Panc1 (cell line): Measurements from ENCODE around the gene PPP3CB. TPM values are rescaled to one million over a fixed set of nuclear protein-coding genes. Genes with fewer than 3 reads are reported as not detected.

Source experiments
- ATAC-seq: fragments of 200-7000 bp; cut with Tn5 transposase; 2 replicates; pipeline ENCODE4 v1.9.1; 2020; ENCODE audit warnings: mild to moderate bottlenecking, moderate library complexity
- BruUV-seq: library from RNA; stranded (reverse); fragments of 400-500 nt; replicated peaks from 2 replicates; lab custom pipeline; 2021; lab: Mats Ljungman, UMichigan
- CTCF ChIA-PET: fragments of 300-600 bp; sonication (Branson Sonifier 250); formaldehyde crosslinking; loops from one replicate; lab custom pipeline; 2022; ENCODE audit warnings: antibody characterized with exemption; lab: Charles Lee
- POLR2A ChIA-PET: fragments of 300-600 bp; sonication (Branson Sonifier 250); formaldehyde crosslinking; loops from one replicate; lab custom pipeline; 2022; ENCODE audit warnings: antibody characterized with exemption; lab: Charles Lee
- DNase-seq: peaks from one replicate; pipeline ENCODE4 v3.0.0-alpha.2; 2010; ENCODE audit warnings: low read depth, low spot score
- H3K27ac ChIP-seq: 2 replicates; pipeline ENCODE4 v1.5.1; 2011; ENCODE audit warnings: mild to moderate bottlenecking, low read length, inconsistent platforms
- H3K27me3 ChIP-seq: fragments of 200-500 bp; sonication (Bioruptor generic); 2 replicates; pipeline ENCODE4 v1.6.0; 2014; ENCODE audit warnings: low read length, inconsistent platforms; ENCODE audit not compliant: control insufficient read depth, insufficient read depth
- H3K36me3 ChIP-seq: fragments of 200-500 bp; sonication (Bioruptor generic); 2 replicates; pipeline ENCODE4 v1.5.1; 2014; ENCODE audit warnings: inconsistent platforms, mild to moderate bottlenecking, low read length, moderate library complexity; ENCODE audit not compliant: control insufficient read depth, insufficient read depth
- H3K4me1 ChIP-seq: 2 replicates; pipeline ENCODE4 v1.5.1; 2011; ENCODE audit warnings: inconsistent platforms, mild to moderate bottlenecking, low read length, moderate library complexity; ENCODE audit not compliant: control insufficient read depth, insufficient read depth
- H3K4me3 ChIP-seq, 2 experiments: 2 replicates each; pipeline ENCODE4 v1.5.1; 2011 to 2012; ENCODE audit warnings: low read depth in 2 of 2, low read length in 2 of 2, mild to moderate bottlenecking in 2 of 2, inconsistent platforms in 1 of 2, moderate library complexity in 1 of 2
- H3K9me3 ChIP-seq: fragments of 200-500 bp; sonication (Bioruptor generic); 2 replicates; pipeline ENCODE4 v1.5.1; 2014; ENCODE audit warnings: low read depth, mild to moderate bottlenecking, inconsistent platforms, low read length, moderate library complexity; ENCODE audit not compliant: control insufficient read depth, insufficient read depth
- POLR2AphosphoS5 ChIP-seq: IDR thresholded peaks from 2 replicates; pipeline ENCODE4 v1.6.1; 2012; ENCODE audit warnings: mild to moderate bottlenecking, low read depth, low read length, moderate library complexity
- SIN3A ChIP-seq: IDR thresholded peaks from 2 replicates; pipeline ENCODE4 v1.6.1; 2012; ENCODE audit warnings: low read depth, mild to moderate bottlenecking, low read length, moderate library complexity, borderline replicate concordance; ENCODE audit not compliant: insufficient read depth
- TCF7L2 ChIP-seq: IDR thresholded peaks from 2 replicates; pipeline ENCODE4 v1.6.1; 2011; ENCODE audit warnings: mild to moderate bottlenecking, low read depth, low read length, inconsistent platforms
- in situ Hi-C: cut with HindIII; loops from 2 replicates; pipeline ENCODE4 v1.10.0; 2016; ENCODE audit warnings: low sequenced_read_pairs, low pct_unique_long_range_greater_than_20kb
- intact Hi-C: fragments of 100-400 bp; cut with micrococcal nuclease; formaldehyde crosslinking; loops from one replicate; pipeline ENCODE4 v1.10.0; 2022; ENCODE audit not compliant: unreplicated experiment
- total RNA-seq: library from RNA; stranded (reverse); gene quantifications from one replicate; pipeline ENCODE4 v1.2.1, GENCODE V29; 2021; ENCODE audit not compliant: unreplicated experiment
- TF ChIP-seq, protein P1 (sequence below): fragments of 450-650 bp; IDR thresholded peaks from 2 replicates; pipeline ENCODE4 v1.5.1; 2017; ENCODE audit warnings: mild to moderate bottlenecking
- TF ChIP-seq, protein P2 (sequence below), 2 experiments: IDR thresholded peaks; 2 replicates each; pipeline ENCODE4 v1.6.1; 2011 to 2012; ENCODE audit warnings: low read depth in 2 of 2, control low read depth in 1 of 2, low read length in 1 of 2, mild to moderate bottlenecking in 1 of 2, moderate library complexity in 1 of 2; ENCODE audit not compliant: insufficient read depth in 1 of 2

Gene PPP3CB
- total RNA-seq, 1 experiment from 2014 or later = 34.8 TPM

DNA sequence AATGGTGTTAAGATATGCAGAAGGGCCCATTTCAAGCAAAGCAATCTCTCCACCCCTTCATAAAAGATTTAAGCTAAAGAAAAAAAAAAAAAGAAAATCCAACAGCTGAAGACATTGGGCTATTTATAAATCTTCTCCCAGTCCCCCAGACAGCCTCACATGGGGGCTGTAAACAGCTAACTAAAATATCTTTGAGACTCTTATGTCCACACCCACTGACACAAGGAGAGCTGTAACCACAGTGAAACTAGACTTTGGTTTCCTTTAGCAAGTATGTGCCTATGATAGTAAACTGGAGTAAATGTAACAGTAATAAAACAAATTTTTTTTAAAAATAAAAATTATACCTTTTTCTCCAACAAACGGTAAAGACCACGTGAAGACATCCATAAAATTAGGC, 28.6 kb downstream of the PPP3CB start:
- Histone ChIP-seq H3K36me3 (peaks cover 31% of the 10 kb centered on the region), H3K9me3 (no peaks in the 10 kb centered on the region), H3K4me3 (no peak overlapping the region), H3K27ac (no peak overlapping the region), H3K4me1 (no peaks in the 10 kb centered on the region), H3K27me3 (no peaks in the 10 kb centered on the region)
- ChIA-PET CTCF (no interaction called here), POLR2A (interaction anchor here (0.6 kb wide), 1 partner anchor 499 kb away, joined by 4 read pairs; no protein-coding TSS in a partner anchor)
- no TSS peak for BruUV-seq
- ATAC-seq (no peak), DNase-seq (no peak)
- in situ Hi-C loops (no loop called here), intact Hi-C loops (no loop called here)
- TF ChIP-seq TCF7L2 (no peak), POLR2AphosphoS5 (no peak), SIN3A (no peak)
- TF ChIP-seq, protein P1, sequence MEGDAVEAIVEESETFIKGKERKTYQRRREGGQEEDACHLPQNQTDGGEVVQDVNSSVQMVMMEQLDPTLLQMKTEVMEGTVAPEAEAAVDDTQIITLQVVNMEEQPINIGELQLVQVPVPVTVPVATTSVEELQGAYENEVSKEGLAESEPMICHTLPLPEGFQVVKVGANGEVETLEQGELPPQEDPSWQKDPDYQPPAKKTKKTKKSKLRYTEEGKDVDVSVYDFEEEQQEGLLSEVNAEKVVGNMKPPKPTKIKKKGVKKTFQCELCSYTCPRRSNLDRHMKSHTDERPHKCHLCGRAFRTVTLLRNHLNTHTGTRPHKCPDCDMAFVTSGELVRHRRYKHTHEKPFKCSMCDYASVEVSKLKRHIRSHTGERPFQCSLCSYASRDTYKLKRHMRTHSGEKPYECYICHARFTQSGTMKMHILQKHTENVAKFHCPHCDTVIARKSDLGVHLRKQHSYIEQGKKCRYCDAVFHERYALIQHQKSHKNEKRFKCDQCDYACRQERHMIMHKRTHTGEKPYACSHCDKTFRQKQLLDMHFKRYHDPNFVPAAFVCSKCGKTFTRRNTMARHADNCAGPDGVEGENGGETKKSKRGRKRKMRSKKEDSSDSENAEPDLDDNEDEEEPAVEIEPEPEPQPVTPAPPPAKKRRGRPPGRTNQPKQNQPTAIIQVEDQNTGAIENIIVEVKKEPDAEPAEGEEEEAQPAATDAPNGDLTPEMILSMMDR = no peak
- TF ChIP-seq, protein P2, sequence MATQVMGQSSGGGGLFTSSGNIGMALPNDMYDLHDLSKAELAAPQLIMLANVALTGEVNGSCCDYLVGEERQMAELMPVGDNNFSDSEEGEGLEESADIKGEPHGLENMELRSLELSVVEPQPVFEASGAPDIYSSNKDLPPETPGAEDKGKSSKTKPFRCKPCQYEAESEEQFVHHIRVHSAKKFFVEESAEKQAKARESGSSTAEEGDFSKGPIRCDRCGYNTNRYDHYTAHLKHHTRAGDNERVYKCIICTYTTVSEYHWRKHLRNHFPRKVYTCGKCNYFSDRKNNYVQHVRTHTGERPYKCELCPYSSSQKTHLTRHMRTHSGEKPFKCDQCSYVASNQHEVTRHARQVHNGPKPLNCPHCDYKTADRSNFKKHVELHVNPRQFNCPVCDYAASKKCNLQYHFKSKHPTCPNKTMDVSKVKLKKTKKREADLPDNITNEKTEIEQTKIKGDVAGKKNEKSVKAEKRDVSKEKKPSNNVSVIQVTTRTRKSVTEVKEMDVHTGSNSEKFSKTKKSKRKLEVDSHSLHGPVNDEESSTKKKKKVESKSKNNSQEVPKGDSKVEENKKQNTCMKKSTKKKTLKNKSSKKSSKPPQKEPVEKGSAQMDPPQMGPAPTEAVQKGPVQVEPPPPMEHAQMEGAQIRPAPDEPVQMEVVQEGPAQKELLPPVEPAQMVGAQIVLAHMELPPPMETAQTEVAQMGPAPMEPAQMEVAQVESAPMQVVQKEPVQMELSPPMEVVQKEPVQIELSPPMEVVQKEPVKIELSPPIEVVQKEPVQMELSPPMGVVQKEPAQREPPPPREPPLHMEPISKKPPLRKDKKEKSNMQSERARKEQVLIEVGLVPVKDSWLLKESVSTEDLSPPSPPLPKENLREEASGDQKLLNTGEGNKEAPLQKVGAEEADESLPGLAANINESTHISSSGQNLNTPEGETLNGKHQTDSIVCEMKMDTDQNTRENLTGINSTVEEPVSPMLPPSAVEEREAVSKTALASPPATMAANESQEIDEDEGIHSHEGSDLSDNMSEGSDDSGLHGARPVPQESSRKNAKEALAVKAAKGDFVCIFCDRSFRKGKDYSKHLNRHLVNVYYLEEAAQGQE (IDR thresholded peaks at IDR 0.05; ENCODE audit: insufficient read depth in 1 of 2, low read depth in 2 of 2, low read length in 1 of 2) = no peak

DNA sequence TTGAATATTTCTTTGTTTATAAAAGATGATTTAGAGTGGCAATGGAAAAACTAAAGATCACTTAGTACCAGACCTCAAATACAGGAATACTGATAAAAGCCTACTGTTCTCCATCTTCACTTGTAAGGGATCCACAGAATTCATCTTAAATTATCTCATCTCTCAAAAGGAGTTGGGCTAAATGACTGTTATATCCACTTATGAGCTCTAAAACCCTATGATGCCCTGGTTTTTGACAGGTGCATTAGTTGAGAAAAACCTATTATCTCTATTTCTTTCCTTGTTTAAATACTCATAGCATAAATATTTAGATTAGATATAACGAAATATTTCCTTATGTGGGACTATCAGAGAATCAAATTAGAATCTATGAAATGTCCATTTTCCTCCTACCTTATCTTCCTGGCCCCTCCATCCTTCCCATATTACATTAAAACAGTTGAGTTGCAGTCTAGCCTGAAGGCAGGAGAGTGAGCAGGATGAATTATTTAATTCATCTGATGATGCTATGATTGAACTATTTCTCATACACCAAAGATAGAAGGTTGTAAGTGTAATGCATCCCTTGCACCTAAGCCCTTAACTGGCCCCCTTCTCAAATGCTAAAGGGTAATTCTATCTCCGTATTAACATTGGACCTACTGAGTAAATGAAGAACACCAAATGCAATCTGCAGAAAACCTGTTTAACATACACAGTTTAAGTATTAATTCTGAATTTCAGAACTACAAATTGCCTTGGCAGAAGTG, 29.7 kb downstream of the PPP3CB start:
- no peaks in the 10 kb centered on the region for H3K27me3 ChIP-seq
- H3K9me3 ChIP-seq = no peaks in the 10 kb centered on the region
- no TSS peak for BruUV-seq
- no peak overlapping the region for H3K4me3 ChIP-seq
- TF ChIP-seq, protein P2 (IDR thresholded peaks at IDR 0.05; ENCODE audit: insufficient read depth in 1 of 2, low read depth in 2 of 2, low read length in 1 of 2) = no peak
- TF ChIP-seq, protein P1 = no peak
- TF ChIP-seq SIN3A = no peak
- in situ Hi-C loops = no loop called here
- peaks cover 28% of the 10 kb centered on the region for H3K36me3 ChIP-seq
- ChIA-PET POLR2A (no interaction called here), CTCF (no interaction called here)
- H3K4me1 ChIP-seq = no peaks in the 10 kb centered on the region
- intact Hi-C loops = no loop called here
- H3K27ac ChIP-seq = no peak overlapping the region
- ATAC-seq = no peak
- no peak for DNase-seq
